ENCODE measurements around the gene CTSE. TPM values are rescaled to one million over a fixed set of nuclear protein-coding genes. Genes with fewer than 3 reads are reported as not detected.

Gene CTSE
- total RNA-seq, 1 donor from 2014 or later: not detected

DNA sequence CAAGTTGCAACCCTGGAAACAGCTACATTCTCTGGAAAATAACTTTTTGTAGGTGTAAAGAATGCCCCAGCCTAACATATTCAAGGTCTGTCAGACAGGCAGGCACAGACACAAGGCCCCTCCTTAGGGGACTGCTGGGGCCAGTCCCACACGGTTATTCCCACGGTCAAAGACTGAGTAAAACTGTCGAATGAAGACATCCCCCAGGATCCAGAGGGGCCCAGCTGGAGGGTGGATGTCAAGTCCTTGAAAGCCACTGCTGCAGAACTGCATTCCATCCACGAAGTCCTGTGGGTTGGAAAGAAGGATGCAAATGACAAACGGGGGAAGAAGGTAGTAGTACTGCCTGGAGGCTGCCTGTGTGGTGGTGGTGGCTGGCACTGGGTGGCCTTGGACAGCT lies 13.6 kb downstream of the CTSE start:
- no peaks in the 10 kb centered on the region for H3K4me1 Mint-ChIP-seq (ENCODE audit: unreplicated experiment)
- peak; percentile 44 for DNase-seq (ENCODE audit: extremely low spot score, unreplicated experiment)
- no peak overlapping the region for H3K27ac Mint-ChIP-seq (ENCODE audit: unreplicated experiment)
- no peak overlapping the region for H3K4me3 Mint-ChIP-seq (ENCODE audit: unreplicated experiment)
- H3K27me3 Mint-ChIP-seq (ENCODE audit: unreplicated experiment): peaks cover 10% of the 10 kb centered on the region
- H3K9me3 Mint-ChIP-seq (ENCODE audit: unreplicated experiment): no peaks in the 10 kb centered on the region
- TF ChIP-seq CTCF (IDR thresholded peaks at IDR 0.05): no peak
- H3K36me3 Mint-ChIP-seq (ENCODE audit: unreplicated experiment): no peaks in the 10 kb centered on the region

DNA sequence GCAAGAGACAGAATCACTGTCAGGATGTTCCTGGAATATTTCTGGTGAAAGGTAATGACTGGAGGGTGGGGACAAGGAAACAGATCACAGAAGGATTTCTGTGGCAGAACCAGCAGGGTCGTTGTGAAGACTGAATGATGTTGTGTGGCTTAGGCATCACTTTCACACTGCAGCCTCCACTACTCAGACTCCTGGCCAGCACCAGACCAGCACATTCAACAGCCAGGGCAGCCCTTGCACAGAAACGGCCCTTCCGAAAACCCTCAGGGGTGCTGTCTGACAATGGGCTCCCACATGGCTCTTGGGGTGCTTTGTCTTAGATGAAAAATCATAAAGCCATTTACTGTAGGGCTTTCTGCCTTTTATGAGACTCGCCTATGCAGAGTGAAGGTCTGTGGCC lies 16.7 kb downstream of the CTSE start:
- H3K4me1 Mint-ChIP-seq (ENCODE audit: unreplicated experiment): peaks cover 25% of the 10 kb centered on the region
- H3K4me3 Mint-ChIP-seq (ENCODE audit: unreplicated experiment): no peak overlapping the region
- peaks cover 7% of the 10 kb centered on the region for H3K27me3 Mint-ChIP-seq (ENCODE audit: unreplicated experiment)
- TF ChIP-seq CTCF (IDR thresholded peaks at IDR 0.05): no peak
- DNase-seq (ENCODE audit: extremely low spot score, unreplicated experiment): no peak
- H3K27ac Mint-ChIP-seq (ENCODE audit: unreplicated experiment): no peak overlapping the region
- H3K9me3 Mint-ChIP-seq (ENCODE audit: unreplicated experiment): no peaks in the 10 kb centered on the region
- no peaks in the 10 kb centered on the region for H3K36me3 Mint-ChIP-seq (ENCODE audit: unreplicated experiment)

GRCh38 chr1:206005778-206006180 lies 17.9 kb downstream of the CTSE start:
- TF ChIP-seq CTCF (IDR thresholded peaks at IDR 0.05): no peak
- DNase-seq (ENCODE audit: extremely low spot score, unreplicated experiment): peak; percentile 64
- Mint-ChIP-seq H3K27me3 (ENCODE audit: unreplicated experiment) (peaks cover 6% of the 10 kb centered on the region), H3K9me3 (ENCODE audit: unreplicated experiment) (no peaks in the 10 kb centered on the region), H3K36me3 (ENCODE audit: unreplicated experiment) (no peaks in the 10 kb centered on the region), H3K27ac (ENCODE audit: unreplicated experiment) (no peak overlapping the region), H3K4me1 (ENCODE audit: unreplicated experiment) (peaks cover 35% of the 10 kb centered on the region), H3K4me3 (ENCODE audit: unreplicated experiment) (no peak overlapping the region)

DNA sequence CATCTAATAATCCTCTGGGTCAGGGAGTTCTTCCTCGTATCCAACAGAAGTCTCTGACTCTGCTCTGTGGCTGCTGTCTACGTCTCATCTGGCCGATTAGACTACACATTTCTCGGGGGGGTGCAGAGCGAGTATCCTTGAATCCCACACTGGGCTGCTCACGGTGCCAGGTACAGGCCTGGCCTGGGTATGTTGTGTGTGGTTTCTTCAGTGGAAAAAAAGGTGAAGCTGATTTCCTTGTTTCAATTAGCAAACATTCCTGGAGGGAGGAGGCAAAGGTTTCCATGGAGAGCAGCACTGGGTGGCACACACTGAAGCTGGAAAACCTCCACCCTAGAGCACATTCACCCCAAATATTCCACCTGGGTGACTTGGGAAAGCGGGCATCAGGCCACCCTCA lies 18.5 kb downstream of the CTSE start:
- DNase-seq (ENCODE audit: extremely low spot score, unreplicated experiment): peak; percentile 48
- no peaks in the 10 kb centered on the region for H3K36me3 Mint-ChIP-seq (ENCODE audit: unreplicated experiment)
- TF ChIP-seq CTCF (IDR thresholded peaks at IDR 0.05): no peak
- no peak overlapping the region for H3K27ac Mint-ChIP-seq (ENCODE audit: unreplicated experiment)
- H3K4me1 Mint-ChIP-seq (ENCODE audit: unreplicated experiment): peaks cover 35% of the 10 kb centered on the region
- H3K9me3 Mint-ChIP-seq (ENCODE audit: unreplicated experiment): no peaks in the 10 kb centered on the region
- no peak overlapping the region for H3K4me3 Mint-ChIP-seq (ENCODE audit: unreplicated experiment)
- peaks cover 2% of the 10 kb centered on the region for H3K27me3 Mint-ChIP-seq (ENCODE audit: unreplicated experiment)

GRCh38 chr1:206004826-206005225 lies 18.9 kb downstream of the CTSE start:
- Mint-ChIP-seq H3K36me3 (ENCODE audit: unreplicated experiment) (no peaks in the 10 kb centered on the region), H3K9me3 (ENCODE audit: unreplicated experiment) (no peaks in the 10 kb centered on the region), H3K4me1 (ENCODE audit: unreplicated experiment) (peaks cover 35% of the 10 kb centered on the region), H3K4me3 (ENCODE audit: unreplicated experiment) (no peak overlapping the region), H3K27ac (ENCODE audit: unreplicated experiment) (no peak overlapping the region), H3K27me3 (ENCODE audit: unreplicated experiment) (peaks cover 2% of the 10 kb centered on the region)
- DNase-seq (ENCODE audit: extremely low spot score, unreplicated experiment): no peak
- no peak for TF ChIP-seq CTCF (IDR thresholded peaks at IDR 0.05)

Data from osteocyte (in vitro differentiated cells).